ENCODE data around the gene NET1.

The NET1 gene

DNA sequence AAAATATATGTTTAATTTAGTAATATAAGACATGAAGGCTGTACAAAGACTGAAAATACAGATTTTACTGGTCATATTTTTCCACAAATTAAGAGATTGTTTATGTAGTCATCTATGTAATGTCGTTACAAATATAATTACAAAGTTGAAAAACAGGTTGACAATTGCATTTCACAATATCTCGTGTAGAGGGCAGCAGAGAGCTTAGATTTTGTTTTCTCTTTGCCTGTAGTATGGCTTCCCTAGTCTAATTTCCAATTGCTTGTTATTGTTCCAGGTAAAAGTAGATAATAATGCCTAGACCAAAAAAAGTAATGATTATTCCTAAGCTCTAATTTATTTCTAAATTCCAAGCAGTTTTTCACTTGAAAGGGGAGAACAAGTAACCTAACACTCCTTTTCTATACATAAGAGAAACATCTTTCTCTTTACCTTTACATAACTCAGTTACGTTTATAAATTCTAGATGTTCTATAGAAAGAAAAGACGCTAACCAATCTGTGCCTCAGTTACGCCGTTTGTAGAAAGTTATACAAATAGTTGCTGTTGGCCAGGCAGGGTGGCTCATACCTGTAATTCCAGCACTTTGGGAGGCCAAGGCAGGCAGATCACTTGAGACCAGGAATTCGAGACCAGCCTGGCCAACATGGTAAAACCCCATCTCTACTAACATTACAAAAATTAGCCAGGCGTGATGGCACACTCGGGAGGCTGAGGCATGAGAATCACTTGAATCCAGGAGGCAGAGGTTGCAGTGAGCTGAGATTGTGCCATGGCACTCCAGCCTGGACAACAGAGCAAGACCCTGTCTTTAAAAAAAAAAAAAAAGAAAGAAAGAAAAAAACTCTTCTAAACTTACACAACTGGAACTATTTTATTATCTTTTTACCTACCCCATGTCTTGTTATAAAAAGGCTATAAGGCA, 30.0 kb downstream of the NET1 start:
- DNase-seq, result peak; percentile 63 to 85
- no peak for TF ChIP-seq GATA1 (IDR thresholded peaks at IDR 0.05; ENCODE audit: low read depth, low read length)
- TF ChIP-seq POLR2A (IDR thresholded peaks at IDR 0.05; ENCODE audit: low read length), result no peak

DNA sequence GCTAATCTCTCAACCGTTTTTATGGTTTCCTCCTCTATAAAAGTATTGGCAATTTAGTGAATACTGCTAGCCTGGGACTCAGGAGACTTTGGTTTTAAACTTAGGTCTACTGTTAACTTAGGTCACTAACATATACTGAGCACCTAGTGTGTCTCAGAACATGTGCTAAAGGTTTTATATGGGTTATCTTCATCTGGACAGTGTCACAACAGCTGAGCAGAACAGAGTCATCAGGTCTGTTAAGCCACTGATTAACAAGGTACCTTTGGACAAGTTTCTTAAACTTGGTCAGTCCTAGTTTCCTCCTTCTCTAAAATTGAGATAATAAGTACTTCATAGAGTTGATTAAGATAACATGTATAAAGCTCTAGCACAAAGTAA, 30.6 kb downstream of the NET1 start:
- peak; percentile 63 to 81 for DNase-seq
- no peak for TF ChIP-seq GATA1 (IDR thresholded peaks at IDR 0.05; ENCODE audit: low read depth, low read length)
- TF ChIP-seq POLR2A (IDR thresholded peaks at IDR 0.05; ENCODE audit: low read length), result no peak

DNA sequence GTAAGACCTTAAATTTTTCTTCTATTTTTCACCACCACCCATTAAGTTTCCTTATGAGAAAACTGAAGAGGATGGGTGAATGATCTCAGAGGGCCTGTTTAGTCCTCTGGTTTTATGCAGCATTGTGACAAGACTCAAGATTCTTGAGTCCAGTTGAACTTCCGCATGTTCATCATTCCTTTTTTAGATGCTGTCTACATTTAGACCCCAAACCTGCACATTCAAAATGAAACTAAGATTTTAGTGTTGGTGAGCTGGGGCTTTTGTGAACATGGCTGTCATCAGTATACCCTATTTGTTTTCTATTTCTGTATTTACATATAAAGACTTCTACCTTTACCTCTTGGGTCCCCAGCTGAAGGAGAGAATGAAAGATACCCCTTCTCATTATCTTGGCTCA, 31.1 kb downstream of the NET1 start:
- DNase-seq, result peak in 1 of 2 experiments; percentile 51
- no peak for TF ChIP-seq GATA1 (IDR thresholded peaks at IDR 0.05; ENCODE audit: low read depth, low read length)
- TF ChIP-seq POLR2A (IDR thresholded peaks at IDR 0.05; ENCODE audit: low read length), result no peak

DNA sequence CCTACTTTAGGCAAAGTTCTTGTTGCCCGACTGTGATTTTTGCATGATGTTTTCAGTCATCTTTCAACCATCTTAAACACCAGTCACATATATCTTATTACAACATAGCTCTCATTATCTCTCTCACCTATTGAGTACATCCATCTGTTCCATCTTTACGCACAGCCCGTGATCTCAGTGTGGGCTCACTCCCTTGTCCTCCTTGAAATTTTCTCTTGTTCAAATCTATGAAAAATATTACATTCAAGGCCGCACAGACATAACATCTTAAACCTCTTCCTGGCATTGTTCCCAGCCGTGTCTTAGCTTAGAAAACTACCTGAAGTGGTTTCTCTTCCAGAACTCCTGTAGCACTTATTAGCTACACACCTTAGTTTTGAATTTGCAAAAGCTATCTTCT, 32.6 kb downstream of the NET1 start:
- DNase-seq, result no peak
- TF ChIP-seq POLR2A (IDR thresholded peaks at IDR 0.05; ENCODE audit: low read length) (no peak), GATA1 (IDR thresholded peaks at IDR 0.05; ENCODE audit: low read depth, low read length) (no peak)

DNA sequence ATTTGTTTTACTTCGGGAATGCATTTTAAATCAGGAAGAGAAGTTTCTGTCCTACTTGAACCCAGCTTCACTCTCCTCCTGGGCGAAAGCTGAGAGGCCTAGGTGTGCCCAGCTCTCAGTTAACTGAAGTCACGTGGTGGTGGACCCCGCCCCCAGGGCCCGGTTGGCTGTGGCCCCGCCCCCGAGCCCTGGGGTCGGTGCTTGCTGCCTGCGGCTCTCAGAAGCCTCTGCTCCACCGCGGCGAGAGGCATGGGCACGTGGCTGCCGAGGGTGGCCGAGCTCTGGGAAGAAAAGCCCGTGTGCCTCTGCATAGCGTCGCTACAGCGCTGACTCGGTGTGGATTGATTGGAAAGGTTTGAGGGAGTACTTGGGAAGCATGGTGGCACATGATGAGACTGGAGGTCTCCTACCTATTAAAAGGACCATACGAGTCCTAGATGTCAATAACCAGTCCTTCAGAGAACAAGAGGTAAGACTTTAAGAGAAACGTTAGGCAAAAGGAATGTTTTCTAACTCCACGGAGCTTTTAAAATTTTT, 34.1 kb downstream of the NET1 start:
- TF ChIP-seq POLR2A (IDR thresholded peaks at IDR 0.05; ENCODE audit: low read length), result peak; percentile 99
- no peak for TF ChIP-seq GATA1 (IDR thresholded peaks at IDR 0.05; ENCODE audit: low read depth, low read length)
- DNase-seq, result peak; percentile 90 to 93

DNA sequence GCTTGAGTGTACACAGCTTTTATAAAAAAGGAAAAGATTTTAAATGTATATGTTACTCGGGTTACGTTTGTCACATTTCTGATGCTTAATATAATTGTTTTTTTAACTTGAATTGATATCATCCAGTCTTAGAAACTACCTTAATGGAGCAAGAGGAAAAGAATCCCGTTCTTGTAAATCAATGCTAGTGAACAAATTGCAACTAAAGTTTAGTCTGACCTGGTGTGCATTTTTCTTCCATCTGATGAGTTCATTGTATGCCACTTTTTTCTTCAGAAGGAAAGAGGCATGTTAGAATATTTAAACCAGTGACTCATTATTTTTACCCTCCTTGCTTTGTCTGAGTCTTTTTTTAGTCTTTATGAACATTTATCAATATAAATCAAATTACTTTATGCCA, 34.7 kb downstream of the NET1 start:
- no peak for TF ChIP-seq POLR2A (IDR thresholded peaks at IDR 0.05; ENCODE audit: low read length)
- no peak for TF ChIP-seq GATA1 (IDR thresholded peaks at IDR 0.05; ENCODE audit: low read depth, low read length)
- DNase-seq, result peak; percentile 15 to 45

DNA sequence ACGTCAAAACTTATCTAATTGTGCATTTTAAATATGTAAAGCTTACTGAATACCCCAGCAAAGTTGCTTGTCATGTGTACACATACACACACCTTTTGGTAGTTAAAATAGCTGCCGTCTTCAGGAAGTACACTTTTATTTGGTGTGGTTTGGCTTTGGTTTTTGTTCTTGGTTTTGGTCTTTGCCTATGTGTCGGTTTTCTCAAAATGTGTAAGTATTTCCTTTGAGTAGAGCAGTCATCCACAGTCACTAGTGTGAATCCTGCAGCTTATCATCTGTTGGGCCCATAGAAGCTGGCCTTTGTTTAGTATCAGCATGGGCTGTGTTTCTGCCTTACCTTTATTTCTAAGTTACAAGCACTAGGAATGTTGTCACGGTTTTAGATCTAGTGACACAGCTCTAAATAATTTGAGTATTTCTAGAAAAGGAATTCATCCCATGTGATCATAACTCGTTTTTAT, 35.3 kb downstream of the NET1 start:
- TF ChIP-seq POLR2A (IDR thresholded peaks at IDR 0.05; ENCODE audit: low read length) (peak; percentile 2), GATA1 (IDR thresholded peaks at IDR 0.05; ENCODE audit: low read depth, low read length) (no peak)
- peak; percentile 41 to 45 for DNase-seq

DNA sequence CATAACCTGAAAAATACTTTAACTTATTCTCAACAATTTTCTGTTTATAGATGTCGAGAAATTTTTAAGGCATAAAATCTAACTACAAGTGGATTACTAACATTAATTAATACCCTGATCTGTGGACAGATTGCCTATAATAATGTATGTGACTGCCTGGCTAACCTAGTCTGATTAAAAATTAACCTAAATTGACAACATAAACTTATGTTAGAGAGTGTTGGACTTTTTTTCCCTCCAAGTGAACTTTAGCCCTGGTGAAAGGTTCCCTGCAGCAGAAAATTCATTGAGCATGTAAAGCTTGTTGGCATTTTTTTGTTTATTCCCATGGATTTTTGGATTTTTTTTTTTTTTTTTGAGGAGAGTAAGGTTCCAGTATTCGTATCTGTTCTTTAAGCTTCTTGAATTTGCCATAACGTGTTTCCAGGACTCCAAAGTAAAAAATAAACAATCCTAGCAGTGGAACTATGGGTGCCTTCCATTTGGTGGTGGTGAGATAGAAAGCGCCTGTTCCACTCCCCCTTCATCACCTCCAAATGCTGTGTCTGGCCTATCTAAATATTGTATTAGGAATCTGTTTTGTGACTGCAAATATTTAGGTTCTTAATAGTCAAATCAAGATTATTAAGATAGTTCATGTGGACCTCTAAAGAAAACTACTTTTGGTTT, 36.1 kb downstream of the NET1 start:
- DNase-seq, result peak in 1 of 2 experiments; percentile 15
- no peak for TF ChIP-seq GATA1 (IDR thresholded peaks at IDR 0.05; ENCODE audit: low read depth, low read length)
- no peak for TF ChIP-seq POLR2A (IDR thresholded peaks at IDR 0.05; ENCODE audit: low read length)

DNA sequence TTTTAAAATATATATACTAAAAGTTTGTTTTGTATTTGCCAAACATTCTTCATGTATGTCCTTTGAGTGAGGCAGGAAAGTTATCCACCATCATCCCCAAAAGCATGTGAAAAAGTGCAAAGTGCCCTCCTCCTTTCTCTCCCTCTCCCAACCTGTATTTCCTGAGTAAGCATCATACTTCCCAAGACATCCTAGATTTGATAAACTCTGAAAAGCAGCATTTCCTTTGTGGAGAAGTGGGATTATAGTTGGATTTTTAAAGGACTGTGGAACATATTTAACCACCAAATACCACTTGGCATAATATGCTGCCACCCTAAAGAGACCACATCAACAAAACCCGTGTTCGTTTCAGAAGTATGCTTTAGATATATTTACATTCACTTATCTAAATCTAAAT, 36.9 kb downstream of the NET1 start:
- DNase-seq, result no peak
- no peak for TF ChIP-seq POLR2A (IDR thresholded peaks at IDR 0.05; ENCODE audit: low read length)
- no peak for TF ChIP-seq GATA1 (IDR thresholded peaks at IDR 0.05; ENCODE audit: low read depth, low read length)

DNA sequence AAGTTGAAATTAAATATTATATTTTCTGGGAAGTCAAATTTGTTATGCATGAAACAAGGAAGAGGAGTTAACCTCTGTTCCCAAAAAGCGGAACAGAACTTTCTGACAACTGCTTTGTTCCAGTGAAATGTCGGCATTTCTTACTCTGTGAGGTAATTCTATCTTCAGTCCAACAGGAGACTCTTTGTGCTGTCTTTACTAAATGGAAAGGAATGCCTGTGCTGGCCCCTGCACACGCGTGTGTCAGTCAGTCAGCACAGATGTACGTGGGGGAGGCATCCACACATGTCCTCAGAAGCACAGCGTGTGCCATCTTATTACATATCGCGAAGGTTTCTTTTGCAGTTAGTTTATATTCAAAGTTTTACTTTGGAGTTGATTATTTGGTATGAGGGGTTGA, 37.5 kb downstream of the NET1 start:
- peak; percentile 19 to 22 for DNase-seq
- no peak for TF ChIP-seq POLR2A (IDR thresholded peaks at IDR 0.05; ENCODE audit: low read length)
- TF ChIP-seq GATA1 (IDR thresholded peaks at IDR 0.05; ENCODE audit: low read depth, low read length), result no peak

DNA sequence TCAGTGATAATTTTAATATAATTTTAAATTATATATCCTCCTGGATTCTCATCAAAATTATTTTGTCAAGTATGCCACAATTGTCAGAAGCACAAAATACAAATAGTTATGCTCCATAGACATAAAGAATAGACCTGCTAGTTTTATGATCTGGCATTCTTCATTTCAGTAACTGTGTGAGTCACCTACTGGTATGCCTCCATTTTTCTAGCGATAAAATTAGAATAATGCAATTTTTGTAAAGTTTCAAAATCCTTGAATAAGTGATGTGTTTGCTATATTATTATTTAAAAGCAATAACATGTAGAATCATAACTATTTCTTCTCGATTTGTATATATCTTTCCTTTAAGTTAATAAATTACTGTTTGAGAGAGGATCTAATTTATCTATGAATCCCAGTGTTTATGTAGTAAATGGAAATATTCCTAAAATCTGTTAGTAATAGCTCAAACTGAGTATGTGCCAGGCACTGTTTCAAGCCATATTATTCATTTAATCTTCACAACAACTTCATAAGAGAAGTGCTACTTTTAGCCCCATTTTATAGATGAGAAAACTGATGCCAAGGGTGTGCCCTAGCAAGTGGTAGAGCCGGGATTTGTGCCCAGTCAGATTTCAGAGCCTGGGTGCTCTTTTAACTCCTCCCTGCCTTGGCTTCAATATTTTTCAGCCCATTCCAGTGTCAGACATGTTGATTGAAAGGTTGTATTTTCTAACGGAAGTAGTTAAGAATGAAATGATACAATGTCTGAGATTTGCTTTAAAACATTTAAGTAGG, 38.4 kb downstream of the NET1 start:
- no peak for DNase-seq
- TF ChIP-seq POLR2A (IDR thresholded peaks at IDR 0.05; ENCODE audit: low read length), result no peak
- no peak for TF ChIP-seq GATA1 (IDR thresholded peaks at IDR 0.05; ENCODE audit: low read depth, low read length)

DNA sequence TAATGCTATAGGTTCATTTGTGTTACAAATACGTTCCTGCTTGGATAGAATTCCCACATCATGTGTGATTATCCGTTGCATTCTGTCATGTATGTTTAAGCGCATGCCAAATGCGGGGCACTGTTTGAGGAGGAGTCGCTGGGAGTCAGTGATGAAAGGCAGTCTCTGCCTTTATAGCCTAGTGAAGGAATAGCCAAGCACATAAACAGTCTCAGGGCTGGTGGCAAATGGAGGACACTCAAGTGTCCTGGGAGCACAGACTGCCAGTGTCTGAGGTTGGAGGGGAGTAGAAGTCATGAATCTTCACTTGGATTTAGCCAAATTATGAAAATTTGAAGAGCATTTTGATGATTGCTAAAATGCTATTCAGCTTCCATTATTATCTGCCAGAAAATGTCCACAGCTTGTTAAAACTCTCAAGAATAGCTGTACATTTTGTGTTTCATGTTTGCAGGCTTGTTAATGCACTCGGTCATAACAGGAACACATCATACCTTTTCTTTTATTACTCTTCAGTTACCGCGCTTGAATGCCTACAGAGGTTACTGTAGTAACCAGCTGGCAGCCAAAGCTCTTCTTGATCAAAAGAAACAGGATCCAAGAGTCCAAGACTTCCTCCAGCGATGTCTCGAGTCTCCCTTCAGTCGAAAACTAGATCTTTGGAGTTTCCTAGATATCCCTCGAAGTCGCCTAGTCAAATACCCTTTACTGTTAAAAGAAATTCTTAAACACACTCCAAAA, 41.6 kb downstream of the NET1 start:
- TF ChIP-seq POLR2A (IDR thresholded peaks at IDR 0.05; ENCODE audit: low read length), result no peak
- TF ChIP-seq GATA1 (IDR thresholded peaks at IDR 0.05; ENCODE audit: low read depth, low read length), result no peak
- DNase-seq, result no peak

DNA sequence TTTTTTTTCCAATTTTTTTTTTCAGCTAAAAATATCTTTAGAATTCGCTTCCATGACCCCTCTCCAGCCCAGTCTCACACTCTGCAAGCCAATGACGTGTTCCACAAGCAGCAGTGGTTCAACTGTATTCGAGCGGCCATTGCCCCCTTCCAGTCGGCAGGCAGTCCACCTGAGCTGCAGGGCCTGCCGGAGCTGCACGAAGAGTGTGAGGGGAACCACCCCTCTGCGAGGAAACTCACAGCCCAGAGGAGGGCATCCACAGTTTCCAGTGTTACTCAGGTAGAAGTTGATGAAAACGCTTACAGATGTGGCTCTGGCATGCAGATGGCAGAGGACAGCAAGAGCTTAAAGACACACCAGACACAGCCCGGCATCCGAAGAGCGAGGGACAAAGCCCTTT, 44.2 kb downstream of the NET1 start:
- TF ChIP-seq GATA1 (IDR thresholded peaks at IDR 0.05; ENCODE audit: low read depth, low read length) (no peak), POLR2A (IDR thresholded peaks at IDR 0.05; ENCODE audit: low read length) (no peak)
- no peak for DNase-seq
